ENCODE measurements around the gene CCDC60. TPM values are rescaled to one million over a fixed set of nuclear protein-coding genes. Genes with fewer than 3 reads are reported as not detected.

The CCDC60 gene
- total RNA-seq, 4 donors from 2014 or later = not detected

- DNase-seq (no peak), ATAC-seq (no peak)
- Histone ChIP-seq H3K4me1 (no peaks in the 10 kb centered on the region), H3K9me3 (no peaks in the 10 kb centered on the region), H3K27me3 (peaks cover 0 to 8% (median 0%) of the 10 kb centered on the region in 3 donors), H3K36me3 (no peaks in the 10 kb centered on the region), H3K27ac (no peak overlapping the region), H3K4me3 (no peak overlapping the region)
- intact Hi-C loops (cut with DNase I; ENCODE audit: low total_unique reads) = no loop called here
- TF ChIP-seq POLR2A (IDR thresholded peaks at IDR 0.05) (no peak), CTCF (IDR thresholded peaks at IDR 0.05 in 4 of 5, conservative IDR thresholded peaks at IDR 0.05 in 1 of 5) (no peak)
- in situ Hi-C loops (cut with MboI; ENCODE audit: low sequenced_read_pairs in 4 of 4) = loop anchor here (10.0 to 25.0 kb wide), 2 partner anchors 292 to 995 kb away; no protein-coding TSS in a partner anchor
These were observed 72.3 kb downstream of the CCDC60 start for GRCh38 chr12:119406811-119407210.

- peaks cover 0 to 8% (median 0%) of the 10 kb centered on the region in 3 donors for H3K27me3 ChIP-seq
- in situ Hi-C loops (cut with MboI; ENCODE audit: low sequenced_read_pairs in 4 of 4) = loop anchor here (10.0 to 25.0 kb wide), 2 partner anchors 294 to 997 kb away; no protein-coding TSS in a partner anchor
- TF ChIP-seq POLR2A (IDR thresholded peaks at IDR 0.05) (no peak), CTCF (IDR thresholded peaks at IDR 0.05 in 4 of 5, conservative IDR thresholded peaks at IDR 0.05 in 1 of 5) (no peak)
- no peak overlapping the region for H3K27ac ChIP-seq
- intact Hi-C loops (cut with DNase I; ENCODE audit: low total_unique reads) = no loop called here
- DNase-seq (no peak), ATAC-seq (no peak)
- no peaks in the 10 kb centered on the region for H3K9me3 ChIP-seq
- no peaks in the 10 kb centered on the region for H3K4me1 ChIP-seq
- H3K4me3 ChIP-seq = no peak overlapping the region
- no peaks in the 10 kb centered on the region for H3K36me3 ChIP-seq
These were observed 74.5 kb downstream of the CCDC60 start for GRCh38 chr12:119409043-119409442.

GRCh38 chr12:119410396-119410795 is 75.9 kb downstream of the CCDC60 start:
- Histone ChIP-seq H3K27me3 (peaks cover 0 to 4% (median 0%) of the 10 kb centered on the region in 3 donors), H3K4me3 (no peak overlapping the region), H3K9me3 (no peaks in the 10 kb centered on the region), H3K27ac (no peak overlapping the region), H3K36me3 (no peaks in the 10 kb centered on the region), H3K4me1 (no peaks in the 10 kb centered on the region)
- in situ Hi-C loops (cut with MboI; ENCODE audit: low sequenced_read_pairs in 4 of 4) = loop anchor here in 2 of 4 donors (10.0 to 25.0 kb wide), 3 partner anchors 296 to 998 kb away; no protein-coding TSS in a partner anchor
- TF ChIP-seq POLR2A (IDR thresholded peaks at IDR 0.05) (no peak), CTCF (IDR thresholded peaks at IDR 0.05 in 4 of 5, conservative IDR thresholded peaks at IDR 0.05 in 1 of 5) (no peak)
- DNase-seq (no peak), ATAC-seq (no peak)
- intact Hi-C loops (cut with DNase I; ENCODE audit: low total_unique reads) = no loop called here

GRCh38 chr12:119412306-119412705 is 77.8 kb downstream of the CCDC60 start:
- no peak for ATAC-seq

More at GRCh38 chr12:119412306-119412705, 77.8 kb downstream of the CCDC60 start:
- Histone ChIP-seq H3K27ac (no peak overlapping the region), H3K4me3 (no peak overlapping the region), H3K27me3 (no peaks in the 10 kb centered on the region), H3K9me3 (no peaks in the 10 kb centered on the region), H3K4me1 (no peaks in the 10 kb centered on the region), H3K36me3 (no peaks in the 10 kb centered on the region)
- in situ Hi-C loops (cut with MboI; ENCODE audit: low sequenced_read_pairs in 4 of 4) = loop anchor here in 2 of 4 donors (10.0 to 25.0 kb wide), 3 partner anchors 298 to 1000 kb away; no protein-coding TSS in a partner anchor
- intact Hi-C loops (cut with DNase I; ENCODE audit: low total_unique reads) = loop anchor here (2.0 kb wide), 1 partner anchor 434 kb away; no protein-coding TSS in a partner anchor
- no peak for DNase-seq
- TF ChIP-seq POLR2A (IDR thresholded peaks at IDR 0.05) (no peak), CTCF (IDR thresholded peaks at IDR 0.05 in 4 of 5, conservative IDR thresholded peaks at IDR 0.05 in 1 of 5) (no peak)

Data from gastrocnemius medialis (tissue), 4 donors.